H1 (cell line): ENCODE measurements around the gene SPSB3. TPM values are rescaled to one million over a fixed set of nuclear protein-coding genes. Genes with fewer than 3 reads are reported as not detected.

Source experiments
- BACH1 ChIP-seq: IDR thresholded peaks from 2 replicates; pipeline ENCODE4 v1.6.1; 2012; ENCODE audit warnings: low read length, improper control_type of control experiment
- CREB1 ChIP-seq: IDR thresholded peaks from 2 replicates; pipeline ENCODE4 v1.6.1; 2012; ENCODE audit warnings: inconsistent platforms
- EP300 ChIP-seq, 2 experiments: IDR thresholded peaks; 1 replicate in 1 of 2; 2 replicates in 1 of 2; pipeline ENCODE4 v1.6.1; 2011 to 2012; ENCODE audit warnings: low read depth in 2 of 2, low read length in 2 of 2, mild to moderate bottlenecking in 2 of 2, borderline replicate concordance in 1 of 2, inconsistent platforms in 1 of 2, moderate library complexity in 1 of 2
- EZH2 ChIP-seq: fragments of 200-600 bp; sonication (generic); IDR thresholded peaks from 2 replicates; pipeline ENCODE4 v1.7.1; 2012; ENCODE audit warnings: low read depth, mild to moderate bottlenecking, moderate library complexity, low read length, inconsistent platforms; ENCODE audit not compliant: severe bottlenecking
- HDAC6 ChIP-seq: IDR thresholded peaks from one replicate; pipeline ENCODE4 v1.7.1; 2012; ENCODE audit warnings: low read depth, mild to moderate bottlenecking, inconsistent platforms, low read length, moderate library complexity
- KDM1A ChIP-seq: fragments of 200-600, 300-600 bp; sonication (generic); IDR thresholded peaks from 2 replicates; pipeline ENCODE4 v1.7.1; 2016; ENCODE audit warnings: mild to moderate bottlenecking, low read length, borderline replicate concordance
- NANOG ChIP-seq: IDR thresholded peaks from 2 replicates; pipeline ENCODE4 v1.6.1; 2011; ENCODE audit warnings: low read length, low read depth, mild to moderate bottlenecking, inconsistent platforms; ENCODE audit not compliant: insufficient read depth, poor library complexity, severe bottlenecking
- PHF8 ChIP-seq: fragments of 200-600 bp; sonication (generic); conservative IDR thresholded peaks from 2 replicates; pipeline ENCODE4 v1.7.1; 2012; ENCODE audit warnings: low read depth, mild to moderate bottlenecking, inconsistent platforms, low read length, moderate library complexity
- POLR2A ChIP-seq, 2 experiments: IDR thresholded peaks; 1 replicate in 1 of 2; 2 replicates in 1 of 2; pipeline ENCODE4 v1.6.1; 2011; ENCODE audit warnings: low read depth in 2 of 2, low read length in 2 of 2, mild to moderate bottlenecking in 2 of 2; ENCODE audit errors: control extremely low read depth in 1 of 2
- POU5F1 ChIP-seq: IDR thresholded peaks from 2 replicates; pipeline ENCODE4 v1.6.1; 2011; ENCODE audit warnings: low read depth, mild to moderate bottlenecking, low read length, moderate library complexity
- SAP30 ChIP-seq: fragments of 300-600 bp; sonication (generic); IDR thresholded peaks from 2 replicates; pipeline ENCODE4 v1.7.1; 2012; ENCODE audit warnings: low read length, moderate library complexity, mild to moderate bottlenecking, inconsistent platforms; ENCODE audit not compliant: insufficient read depth, insufficient replicate concordance
- SIN3A ChIP-seq, 2 experiments: IDR thresholded peaks in 1 of 2; conservative IDR thresholded peaks in 1 of 2; 2 replicates each; pipeline ENCODE4 v1.6.1; 2011 to 2012; ENCODE audit warnings: low read length in 2 of 2, improper control_type of control experiment in 1 of 2, low read depth in 1 of 2, mild to moderate bottlenecking in 1 of 2
- SIRT6 ChIP-seq: IDR thresholded peaks from one replicate; pipeline ENCODE4 v1.7.1; 2012; ENCODE audit warnings: low read length, inconsistent platforms
- SP4 ChIP-seq: IDR thresholded peaks from 2 replicates; pipeline ENCODE4 v1.6.1; 2012; ENCODE audit warnings: low read length, inconsistent platforms
- TAF7 ChIP-seq: optimal IDR thresholded peaks from 2 replicates; pipeline ENCODE3; 2011; ENCODE audit warnings: low read depth, mild to moderate bottlenecking, inconsistent platforms, low read length, moderate library complexity, borderline replicate concordance
- TCF12 ChIP-seq: IDR thresholded peaks from 2 replicates; pipeline ENCODE4 v1.6.1; 2011; ENCODE audit warnings: low read depth, mild to moderate bottlenecking, low read length
- polyA plus RNA-seq, 7 experiments: library from polyadenylated mRNA; depleted of rRNA in 3 of 7; stranded (reverse) in 5 of 7; unstranded in 2 of 7; fragments of >200 nt in 5 of 7; fragments of 200-250 nt in 2 of 7; gene quantifications; 1 replicate in 5 of 7; 2 replicates in 1 of 7; 4 replicates in 1 of 7; pipeline versions ENCODE4 v1.2.1 to v1.2.3, GENCODE V29; 2011 to 2013; ENCODE audit warnings: missing spikeins in 2 of 7, mixed read lengths in 2 of 7
- total RNA-seq: library from RNA; stranded (reverse); fragmentation: NEBNext Ultra II Directional; extraction: Animal tissue kit (Norgen Biotek cat#: 25700); gene quantifications from 2 replicates; pipeline ENCODE4 v1.2.1, GENCODE V29; 2021

Gene SPSB3
- total and polyA plus RNA-seq, 2 of the 8 experiments (the other 6 are each of a cell fraction or from before 2014, with no cell fraction given): 22.5 to 37.8 TPM

DNA sequence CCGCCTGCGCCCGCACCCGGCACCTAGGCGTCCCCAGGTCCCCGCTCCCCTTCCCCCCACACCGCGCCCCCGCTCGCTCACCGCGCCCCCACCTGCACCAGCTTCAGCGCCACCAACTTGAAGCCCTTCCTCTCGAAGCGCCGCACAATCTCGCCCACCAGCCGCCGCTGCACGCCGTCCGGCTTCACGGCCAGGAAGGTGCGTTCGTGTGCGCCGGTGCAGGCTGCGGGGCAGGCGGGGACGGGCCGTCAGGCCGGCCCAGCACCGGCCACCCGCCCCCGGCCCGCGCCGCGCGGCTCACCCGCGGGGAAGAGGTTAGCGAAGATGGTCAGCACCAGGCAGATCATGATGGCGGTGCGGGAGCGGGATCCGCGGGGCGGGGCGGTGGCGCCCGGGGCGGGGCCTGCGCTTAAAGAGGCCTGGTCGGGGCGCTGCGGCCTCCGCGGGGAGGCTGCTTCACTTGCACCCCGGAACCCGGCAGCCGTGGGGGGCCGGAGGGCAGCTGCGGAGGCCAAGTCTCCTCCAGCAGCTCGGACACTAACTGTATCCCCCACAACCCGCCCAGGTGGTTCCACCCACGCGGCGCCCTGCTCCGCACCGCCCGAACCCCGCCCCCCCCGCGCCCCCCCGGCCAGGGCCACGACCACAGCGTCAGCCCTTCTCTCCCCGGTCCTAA lies 11.0 kb downstream of the SPSB3 start, which contains the start of gene NME3 (continued):
- TF ChIP-seq TAF7: no peak
- TF ChIP-seq SIRT6: no peak
- TF ChIP-seq EZH2: no peak
- TF ChIP-seq EP300 (IDR thresholded peaks at IDR 0.05; ENCODE audit: borderline replicate concordance in 1 of 2, low read depth in 2 of 2, low read length in 2 of 2): no peak
- peak in 1 of 2 experiments; percentile 61; a peak in 2 of 3 replicates for TF ChIP-seq POLR2A (IDR thresholded peaks at IDR 0.05; ENCODE audit: control extremely low read depth in 1 of 2, low read depth in 2 of 2, low read length in 2 of 2)
- no peak for TF ChIP-seq SIN3A (conservative IDR thresholded peaks at IDR 0.05 in 1 of 2, IDR thresholded peaks at IDR 0.05 in 1 of 2; ENCODE audit: low read depth in 1 of 2, low read length in 2 of 2)
- peak; percentile 13; the same call in 1 of the 2 replicates for TF ChIP-seq CREB1
- TF ChIP-seq BACH1: no peak
- no peak for TF ChIP-seq SP4
- no peak for TF ChIP-seq KDM1A
- TF ChIP-seq POU5F1: no peak
- TF ChIP-seq TCF12: no peak
- TF ChIP-seq HDAC6: no peak
- TF ChIP-seq SAP30: no peak
- peak; percentile 15; the same call in 1 of the 2 replicates for TF ChIP-seq PHF8
- no peak for TF ChIP-seq NANOG
